GM20431 (cell line): ENCODE results near the gene LIN7A.
"Not testable (repeated sequence)": the region's sequence is repeated elsewhere in the genome, so short reads cannot be mapped to it uniquely, and the experiment has no call there.

ENCODE experiments used
- in situ Hi-C: fragments of 300-500 bp; cut with MseI, MboI; formaldehyde crosslinking; loops from one replicate; pipeline ENCODE4 v1.15.0; 2020; ENCODE audit warnings: low sequenced_read_pairs; ENCODE audit not compliant: unreplicated experiment

Gene LIN7A

DNA sequence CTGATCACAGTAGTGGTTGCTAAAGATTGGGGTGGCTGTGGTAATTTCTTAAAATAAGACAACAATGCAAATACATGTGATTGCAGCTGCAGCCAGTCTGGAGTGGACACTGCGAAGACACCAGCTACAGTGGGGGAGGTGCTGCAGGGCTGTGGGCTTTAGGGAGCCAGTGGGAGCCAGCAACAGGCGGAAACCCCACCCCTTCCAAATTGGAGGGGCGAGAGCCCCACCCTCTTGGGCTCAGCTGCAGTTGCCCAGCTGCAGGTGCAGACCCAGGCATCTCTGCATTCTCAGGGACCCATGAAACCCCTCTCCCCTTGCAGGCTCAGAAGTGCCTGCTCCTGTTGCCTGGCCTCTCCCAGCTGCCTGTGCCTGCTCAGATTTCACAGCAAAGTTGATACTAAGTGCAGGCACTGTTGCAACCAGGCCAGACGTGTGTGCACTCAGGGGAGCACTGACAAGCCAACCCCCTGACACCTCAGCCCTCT, 116.2 kb downstream of the LIN7A start:
- in situ Hi-C loops, result no loop called here

DNA sequence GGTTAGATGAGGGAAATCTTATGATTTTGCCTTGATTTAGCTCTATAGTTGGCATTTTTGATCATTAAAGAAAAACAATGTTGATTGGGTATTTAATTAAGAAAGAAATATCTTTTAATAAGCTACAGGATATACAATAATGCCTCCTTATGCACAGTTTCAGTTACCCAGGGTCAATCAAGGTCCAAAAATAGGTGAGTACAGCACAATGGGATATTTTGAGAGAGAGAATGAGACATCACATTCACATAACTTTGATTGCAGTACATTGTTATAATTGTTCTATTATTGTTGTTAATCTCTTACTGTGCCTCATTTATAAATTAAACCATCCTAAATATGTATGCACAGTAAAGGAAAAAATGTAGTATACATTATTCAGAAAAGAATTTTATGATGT, 118.9 kb downstream of the LIN7A start:
- in situ Hi-C loops, result no loop called here

DNA sequence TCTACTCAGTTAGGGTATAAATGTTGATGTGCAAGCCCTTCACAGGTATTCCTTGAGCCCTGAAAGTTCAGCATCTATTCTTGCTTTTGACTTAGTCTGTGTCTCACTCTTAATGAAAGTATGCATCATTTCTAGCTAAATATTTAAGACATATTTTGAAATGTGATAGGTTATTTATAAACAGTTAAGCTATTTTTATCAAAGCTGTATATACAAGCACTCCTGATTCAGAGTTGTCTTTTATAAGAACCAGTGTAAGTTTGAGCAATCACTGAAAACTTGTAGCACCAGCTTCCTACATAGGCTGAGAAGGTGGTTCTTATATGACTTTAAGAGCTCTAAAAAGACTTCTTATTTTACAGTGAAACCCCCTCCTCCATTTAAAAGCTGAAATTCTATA, 122.4 kb downstream of the LIN7A start:
- in situ Hi-C loops, result no loop called here

DNA sequence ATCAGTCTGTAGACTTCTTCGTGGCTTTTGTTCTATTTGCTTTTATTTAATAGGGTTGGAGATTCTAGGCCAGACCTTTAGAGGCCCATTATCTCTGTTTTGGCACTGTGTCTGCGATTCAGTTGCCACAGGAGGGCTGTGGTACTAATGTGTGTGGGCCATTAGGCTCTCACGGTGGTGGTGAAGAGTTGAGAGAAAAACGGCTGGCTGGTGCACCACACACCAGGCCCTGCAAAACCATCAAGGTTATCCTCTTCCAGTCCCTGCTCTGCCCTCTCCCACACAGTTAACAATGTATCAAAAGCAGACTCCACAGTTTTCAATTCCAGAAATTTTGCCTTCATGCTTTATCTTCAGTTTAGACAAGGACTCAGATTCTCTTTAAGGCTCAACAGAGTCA, 123.3 kb downstream of the LIN7A start:
- in situ Hi-C loops, result no loop called here

DNA sequence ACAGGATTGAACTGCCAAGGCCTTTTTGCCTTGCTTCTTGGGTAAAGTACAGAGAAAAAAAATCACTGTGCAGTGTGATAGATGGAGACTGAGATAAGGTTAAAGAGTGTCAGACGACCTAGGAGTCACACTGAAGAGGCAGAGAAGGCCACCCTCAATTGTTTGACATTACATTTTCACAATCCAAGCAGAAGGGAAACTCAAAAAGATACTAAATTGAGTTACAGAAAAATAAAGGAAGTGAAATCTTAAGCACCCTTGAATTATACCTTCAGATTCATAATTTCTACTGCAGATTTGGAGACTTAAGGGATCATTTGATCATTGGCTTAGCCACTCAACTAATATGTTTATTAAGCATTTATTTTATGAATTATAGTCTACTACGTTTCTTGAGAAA, 123.9 kb downstream of the LIN7A start:
- in situ Hi-C loops, result no loop called here

DNA sequence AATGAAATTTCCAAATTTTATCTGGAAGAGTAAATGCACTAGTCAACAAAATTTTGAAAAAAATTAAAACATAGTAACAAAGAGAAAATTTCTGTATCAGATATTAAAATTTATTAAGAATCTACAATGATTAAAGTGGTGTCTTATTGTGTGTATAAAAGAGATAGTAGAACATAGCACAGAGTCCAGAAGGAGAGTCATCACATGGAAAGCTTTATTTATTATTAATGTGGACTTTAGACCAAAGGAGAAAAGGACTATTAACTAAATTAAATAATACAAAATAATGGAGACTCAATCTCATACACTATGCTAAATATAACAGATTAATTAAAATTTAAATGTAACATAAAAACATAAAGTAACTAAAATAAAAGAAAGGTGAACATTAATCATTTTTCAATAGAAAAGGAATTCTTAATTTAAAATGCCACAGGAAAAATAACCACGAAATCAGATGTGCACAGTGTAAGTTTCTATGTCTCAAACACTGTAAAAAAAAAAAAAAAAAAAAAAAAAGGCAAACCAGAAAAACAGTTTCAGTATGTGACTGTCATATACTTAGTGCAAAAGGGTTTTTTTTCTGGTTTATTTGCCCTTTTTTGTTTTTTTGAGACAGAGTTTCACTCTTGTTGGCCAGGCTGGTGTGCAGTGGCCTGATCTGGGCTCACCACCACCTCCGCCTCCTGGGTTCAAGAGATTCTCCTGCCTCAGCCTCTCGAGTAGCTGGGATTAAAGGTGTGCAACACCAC, 125.6 kb downstream of the LIN7A start:
- in situ Hi-C loops, result no loop called here

DNA sequence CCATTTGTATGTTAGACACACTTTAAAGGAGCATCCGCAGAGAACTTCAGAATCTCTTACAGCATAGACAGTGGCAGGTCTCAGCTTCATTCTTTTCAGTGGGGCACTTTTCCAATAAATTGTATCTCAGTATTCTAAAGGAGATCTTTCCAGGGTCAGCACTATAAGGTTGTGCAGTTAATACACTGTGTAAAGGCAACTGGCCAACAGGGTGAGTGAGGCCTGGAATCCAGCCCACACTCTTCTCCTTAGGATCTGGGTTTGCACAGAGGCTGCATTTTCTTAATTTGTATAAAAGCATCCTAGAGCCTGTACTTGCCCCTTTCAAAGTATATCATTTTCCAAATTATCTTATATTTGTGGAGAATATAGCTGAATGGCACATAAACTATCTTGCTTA, 126.9 kb downstream of the LIN7A start:
- in situ Hi-C loops, result no loop called here

DNA sequence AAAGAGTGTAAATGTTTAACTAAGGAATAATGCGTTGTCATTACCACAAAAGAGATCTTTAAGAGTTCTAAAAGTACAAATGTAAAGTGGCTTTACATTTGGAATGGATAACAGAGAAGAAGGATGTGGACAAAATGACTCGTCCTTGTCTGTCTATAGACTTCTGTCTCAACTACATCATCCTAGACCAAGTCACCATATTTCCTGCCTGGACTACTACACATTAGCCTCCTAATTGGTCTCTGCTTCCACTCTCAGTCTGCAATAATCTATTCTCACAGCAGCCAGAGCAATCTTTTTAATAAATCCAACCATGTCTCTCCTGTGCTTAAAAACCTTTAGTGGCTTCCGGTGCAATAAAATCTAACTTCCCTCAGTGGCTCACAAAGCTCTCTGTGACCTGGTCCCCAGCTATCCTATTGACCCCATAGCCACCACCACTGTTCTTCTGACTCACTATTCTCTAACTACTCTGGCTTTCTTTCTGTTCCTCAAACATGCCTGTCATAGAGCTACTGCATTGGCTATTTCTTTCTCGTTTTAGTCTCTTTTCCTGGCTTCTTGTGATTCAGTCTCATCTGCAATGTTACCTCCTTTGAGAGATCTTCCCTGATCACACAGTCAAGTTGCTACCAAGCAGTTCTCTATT, 130.0 kb downstream of the LIN7A start:
- in situ Hi-C loops, result no loop called here

DNA sequence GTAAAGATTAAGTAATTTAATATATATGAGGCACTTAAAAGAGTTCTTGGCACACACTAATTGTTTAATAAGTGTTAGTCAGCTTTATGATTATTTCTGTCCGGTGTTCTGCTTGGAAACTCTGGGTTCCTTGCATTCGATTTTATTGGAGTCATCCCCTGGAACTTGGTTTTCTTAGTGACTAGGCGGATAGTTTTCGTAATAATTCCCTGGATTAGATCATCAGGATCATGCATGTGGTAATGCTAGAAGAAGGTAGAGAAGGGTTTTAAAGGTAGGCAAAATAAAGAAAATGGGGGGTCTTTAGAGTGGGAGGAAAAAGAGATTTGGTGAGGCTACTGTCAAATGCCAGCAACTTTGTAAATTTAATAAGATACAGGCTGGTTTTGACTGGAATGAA, 132.6 kb downstream of the LIN7A start:
- in situ Hi-C loops, result no loop called here

DNA sequence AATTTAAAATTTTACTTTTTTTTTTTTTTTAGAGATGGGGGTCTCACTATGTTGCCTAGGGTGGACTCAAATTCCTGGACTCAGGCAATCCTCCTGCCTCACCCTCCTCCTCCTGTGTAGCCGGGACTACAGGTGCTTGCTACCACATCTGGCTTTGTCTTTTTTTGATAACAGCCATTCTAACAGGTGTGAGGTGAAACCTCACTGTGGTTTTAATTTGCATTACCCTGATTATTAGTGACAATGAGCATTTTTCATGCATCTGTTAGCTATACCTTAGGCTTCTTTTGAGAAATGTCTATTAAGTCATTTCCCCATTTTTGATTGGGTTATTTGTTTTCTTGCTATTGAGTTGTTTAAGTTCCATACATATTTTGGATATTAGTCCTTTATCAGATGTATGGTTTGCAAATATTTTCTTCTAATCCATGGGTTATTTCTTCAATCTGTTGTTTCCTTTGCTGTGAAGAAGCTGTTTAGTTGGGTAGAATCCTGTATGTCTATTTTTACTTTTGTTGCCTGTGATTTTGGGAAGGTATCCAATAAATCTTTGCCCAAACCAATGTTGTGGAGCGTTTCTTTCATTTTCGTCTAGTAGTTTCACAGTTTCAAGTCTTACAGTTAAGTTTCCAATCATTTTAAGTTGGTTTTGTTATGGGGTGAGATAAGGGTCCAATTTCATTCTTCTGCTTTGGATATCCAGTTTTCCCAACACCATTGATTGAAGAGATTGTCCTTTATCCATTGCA, 134.9 kb downstream of the LIN7A start:
- in situ Hi-C loops, result no loop called here

DNA sequence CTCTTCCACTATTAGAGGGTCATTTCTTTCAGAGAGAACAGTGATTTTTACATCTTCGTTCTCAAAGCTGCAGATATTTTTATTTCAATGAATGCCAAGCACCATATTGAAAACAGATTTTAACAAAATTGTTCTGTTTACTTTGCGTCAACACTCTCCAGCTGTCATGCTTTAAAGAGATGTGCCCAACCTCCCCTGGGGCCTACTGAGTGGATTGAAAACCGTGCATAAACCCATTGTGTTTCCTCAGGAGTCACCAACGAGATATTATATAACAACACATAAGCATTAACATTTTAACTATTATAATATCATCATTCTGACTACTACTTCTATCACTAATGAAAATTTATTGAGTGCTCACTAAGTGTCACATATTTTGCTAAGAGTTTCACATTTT, 139.5 kb downstream of the LIN7A start:
- in situ Hi-C loops, result no loop called here

DNA sequence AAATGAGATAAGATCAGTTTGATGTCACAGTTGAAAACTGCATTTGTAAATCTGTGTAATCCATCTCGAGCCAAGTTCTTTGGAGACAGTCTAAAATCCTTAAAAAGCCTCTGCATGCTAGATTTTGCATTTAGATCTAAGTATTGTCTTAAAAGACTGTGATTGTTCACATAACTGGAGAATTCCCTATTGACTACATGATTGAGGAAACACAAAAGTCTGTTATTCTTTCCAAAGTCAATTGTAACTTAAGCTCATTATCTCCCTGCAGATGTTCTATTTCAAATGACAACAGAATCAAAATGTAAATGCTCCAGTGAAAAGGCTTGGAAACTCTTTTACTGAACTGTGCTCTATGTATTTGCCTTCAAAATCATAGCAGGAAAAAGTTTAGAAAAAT, 143.2 kb downstream of the LIN7A start:
- in situ Hi-C loops, result no loop called here

DNA sequence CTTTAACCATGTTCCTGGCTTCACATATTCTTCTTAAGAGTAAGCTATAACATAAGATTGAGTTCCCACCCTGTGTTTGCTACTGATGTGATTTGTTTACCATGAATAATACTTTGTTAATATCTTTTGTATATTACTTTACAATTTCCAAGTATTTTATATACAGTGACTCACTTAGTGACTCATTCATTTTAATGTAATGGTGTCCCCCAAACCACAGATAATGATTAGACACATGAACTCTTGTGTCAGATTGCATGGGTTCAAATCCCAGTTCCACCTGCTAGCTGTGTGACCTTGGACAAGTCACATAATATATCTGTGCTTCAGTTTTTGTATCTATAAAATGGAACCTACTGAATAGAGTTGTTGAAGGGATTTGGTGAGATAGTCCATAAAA, 144.9 kb downstream of the LIN7A start:
- in situ Hi-C loops, result no loop called here

DNA sequence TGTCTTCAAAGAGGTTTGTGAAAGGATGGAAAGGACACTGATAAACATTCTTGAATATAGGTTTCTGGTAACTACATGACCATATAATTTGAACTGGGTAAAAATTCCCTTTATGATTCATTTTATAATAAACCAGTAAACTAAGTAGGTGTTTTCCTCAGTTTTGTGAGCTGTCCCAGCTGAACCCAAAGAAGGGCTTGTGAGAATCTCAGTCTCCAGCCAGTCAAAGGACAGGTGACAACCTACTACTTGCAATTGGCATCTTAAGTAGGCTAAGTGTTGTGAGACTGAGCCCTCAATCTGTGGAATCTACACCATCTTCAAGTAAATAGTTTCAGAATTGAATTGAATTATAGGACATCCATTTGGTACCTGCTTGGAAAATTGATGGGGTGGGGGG, 145.9 kb downstream of the LIN7A start:
- in situ Hi-C loops, result no loop called here

DNA sequence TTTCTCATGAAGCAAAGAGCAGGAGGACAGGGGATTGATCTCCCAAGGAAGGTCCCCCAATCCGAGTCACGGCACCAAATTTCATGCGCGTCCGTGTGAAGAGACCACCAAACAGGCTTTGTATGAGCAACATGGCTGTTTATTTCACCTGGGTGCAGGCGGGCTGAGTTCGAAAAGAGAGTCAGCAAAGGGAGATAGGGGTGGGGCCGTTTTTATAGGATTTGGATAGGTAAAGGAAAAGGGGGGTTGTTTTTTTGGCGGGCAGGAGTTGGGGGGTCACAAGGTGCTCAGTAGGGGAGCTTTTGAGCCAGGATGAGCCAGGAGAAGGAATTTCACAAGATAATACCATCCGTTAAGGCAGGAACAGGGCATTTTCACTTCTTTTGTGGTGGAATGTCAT, 149.3 kb downstream of the LIN7A start:
- in situ Hi-C loops, result not testable (repeated sequence)

DNA sequence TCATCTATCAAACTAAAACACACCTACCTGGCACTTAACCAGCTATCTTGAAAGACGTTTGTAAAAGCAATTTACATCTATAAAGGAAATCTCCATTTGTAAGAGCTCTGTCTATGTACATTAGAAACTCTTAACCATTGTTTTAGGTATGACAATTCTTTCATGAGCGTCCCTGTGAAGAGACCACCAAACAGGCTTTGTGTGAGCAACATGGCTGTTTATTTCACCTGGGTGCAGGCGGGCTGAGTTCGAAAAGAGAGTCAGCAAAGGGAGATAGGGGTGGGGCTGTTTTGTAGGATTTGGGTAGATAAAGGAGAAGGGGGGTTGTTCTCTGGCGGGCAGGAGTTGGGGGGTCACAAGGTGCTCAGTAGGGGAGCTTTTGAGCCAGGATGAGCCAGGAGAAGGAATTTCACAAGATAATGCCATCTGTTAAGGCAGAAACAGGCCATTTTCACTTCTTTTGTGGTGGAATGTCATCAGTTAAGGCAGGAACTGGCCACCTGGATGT, 154.7 kb downstream of the LIN7A start:
- in situ Hi-C loops, result not testable (repeated sequence)

DNA sequence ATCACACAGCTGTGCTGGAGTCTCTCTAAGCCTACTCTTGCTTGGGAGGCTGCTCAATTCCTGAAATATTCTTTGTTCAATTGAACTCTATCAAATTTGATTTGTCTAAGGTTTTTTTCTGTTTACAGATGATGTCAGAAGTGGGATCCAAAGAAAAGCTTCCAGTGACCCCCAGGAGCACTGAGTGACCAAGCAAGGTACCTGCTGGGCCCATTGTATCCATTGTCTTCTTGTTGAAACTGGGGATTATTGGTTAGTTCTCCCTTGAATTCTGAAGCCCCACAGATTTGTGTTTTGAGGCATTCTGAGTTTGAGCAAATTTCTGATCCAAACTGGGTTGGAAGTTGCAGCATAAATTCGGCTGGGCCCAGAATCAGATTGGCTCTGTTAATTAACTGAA, 156.4 kb downstream of the LIN7A start:
- in situ Hi-C loops, result no loop called here

DNA sequence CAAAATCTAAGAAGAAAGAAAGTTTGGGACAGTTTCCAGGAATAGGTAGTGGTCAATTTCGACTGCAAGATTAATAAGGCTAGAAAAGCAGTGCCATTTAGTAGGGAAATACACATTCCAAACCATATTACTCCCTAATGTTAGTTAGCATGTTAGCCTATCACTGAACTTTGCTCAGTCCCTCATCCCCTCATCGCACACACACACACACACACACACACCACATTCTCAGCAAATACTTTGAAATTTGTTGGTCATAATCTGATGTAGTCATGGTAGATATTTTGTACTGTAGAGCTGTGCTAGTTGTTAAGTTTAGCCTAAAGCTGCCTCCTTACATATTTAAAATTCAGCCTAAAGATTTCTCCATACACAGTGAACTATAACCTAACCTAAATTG, 157.0 kb downstream of the LIN7A start:
- in situ Hi-C loops, result no loop called here

DNA sequence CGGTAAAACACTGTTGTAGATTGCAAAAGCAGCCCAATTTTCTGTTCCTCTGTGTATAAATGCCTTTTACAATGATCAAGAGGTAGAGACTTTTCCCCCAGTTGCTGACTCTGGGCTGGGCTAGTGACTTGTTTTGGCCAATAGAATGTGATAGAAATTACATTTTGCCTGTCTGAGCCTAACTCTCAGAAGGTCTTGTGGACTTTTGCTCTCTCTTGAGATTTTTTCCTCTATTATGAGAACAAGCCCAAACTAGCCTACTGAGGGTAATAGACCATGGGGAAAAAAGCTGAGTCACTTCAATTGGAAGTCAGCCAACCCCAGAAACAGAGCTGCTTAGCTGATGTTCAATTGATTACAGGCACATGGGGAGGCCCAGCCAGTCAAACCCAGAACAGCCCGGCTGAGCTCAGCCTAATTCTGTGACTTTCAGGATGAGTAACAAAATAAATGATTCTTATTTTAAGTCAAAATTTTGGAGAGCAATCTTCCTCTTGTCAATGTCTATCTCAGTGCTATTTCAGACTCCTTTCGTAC, 159.7 kb downstream of the LIN7A start:
- in situ Hi-C loops, result no loop called here

DNA sequence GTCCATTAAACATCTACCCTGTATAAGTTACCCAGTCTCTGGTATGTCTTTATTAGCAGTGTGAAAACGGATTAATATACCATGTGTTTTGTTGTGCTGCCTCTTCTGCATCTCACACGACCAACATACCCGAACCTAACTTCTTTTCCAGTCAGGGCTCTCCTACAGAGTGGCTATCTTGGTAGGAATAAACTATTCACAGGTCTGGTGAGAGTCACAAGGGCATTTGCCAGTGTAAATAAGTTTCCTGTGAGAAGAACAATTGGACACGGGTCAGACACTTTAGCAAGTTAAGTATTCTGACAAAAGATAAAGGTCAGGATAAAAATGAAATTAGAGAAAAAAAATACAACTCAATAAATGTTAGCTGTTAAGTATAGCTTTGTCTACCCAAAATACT, 160.1 kb downstream of the LIN7A start:
- in situ Hi-C loops, result no loop called here

DNA sequence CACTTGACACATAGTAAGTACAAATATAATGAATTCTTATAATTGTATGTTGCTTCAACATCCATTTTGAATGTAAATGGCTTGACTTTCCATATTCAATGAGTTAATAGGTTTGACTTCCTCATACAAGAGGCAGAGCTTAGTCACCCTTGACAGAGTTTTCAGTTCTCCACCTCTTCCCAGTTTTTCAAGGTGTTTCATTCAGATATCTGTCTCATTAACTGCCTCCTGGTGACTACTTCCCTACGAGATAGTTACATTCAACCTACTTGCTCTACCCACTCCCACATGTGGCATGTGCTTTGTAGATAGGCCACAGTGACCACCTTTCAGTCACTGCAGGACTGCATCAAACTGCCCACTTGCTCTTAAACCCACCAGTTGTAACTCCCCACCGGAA, 161.0 kb downstream of the LIN7A start:
- in situ Hi-C loops, result no loop called here
